ENCODE measurements around the gene WSCD2. TPM values are rescaled to one million over a fixed set of nuclear protein-coding genes. Genes with fewer than 3 reads are reported as not detected.

Gene WSCD2
- total RNA-seq, 6 experiments from 2014 or later: not detected

GRCh38 chr12:108232565-108232964 is 103.5 kb downstream of the WSCD2 start:
- no peak for DNase-seq

GRCh38 chr12:108234158-108234557 is 105.1 kb downstream of the WSCD2 start:
- Mint-ChIP-seq H3K27ac (no peak overlapping the region), H3K9me3 (peaks cover 44% of the 10 kb centered on the region), H3K4me3 (no peak overlapping the region), H3K36me3 (ENCODE audit: low read depth) (no peaks in the 10 kb centered on the region), H3K27me3 (ENCODE audit: insufficient read depth) (no peaks in the 10 kb centered on the region; the same call in none of the 2 replicates), H3K4me1 (ENCODE audit: low read depth) (no peaks in the 10 kb centered on the region)
- TF ChIP-seq CTCF (IDR thresholded peaks at IDR 0.05): no peak
- DNase-seq: no peak

More at GRCh38 chr12:108232565-108232964, 103.5 kb downstream of the WSCD2 start:
- H3K36me3 Mint-ChIP-seq (ENCODE audit: low read depth): peaks cover 2% of the 10 kb centered on the region
- peaks cover 35% of the 10 kb centered on the region for H3K9me3 Mint-ChIP-seq
- no peaks in the 10 kb centered on the region; the same call in 1 of the 2 replicates for H3K27me3 Mint-ChIP-seq (ENCODE audit: insufficient read depth)
- no peak for TF ChIP-seq CTCF (IDR thresholded peaks at IDR 0.05)
- H3K4me3 Mint-ChIP-seq: no peak overlapping the region
- H3K4me1 Mint-ChIP-seq (ENCODE audit: low read depth): no peaks in the 10 kb centered on the region
- no peak overlapping the region for H3K27ac Mint-ChIP-seq

- H3K36me3 Mint-ChIP-seq (ENCODE audit: low read depth): peaks cover 7% of the 10 kb centered on the region; the same call in 1 of the 2 replicates
- no peak for DNase-seq
- no peaks in the 10 kb centered on the region for H3K4me1 Mint-ChIP-seq (ENCODE audit: low read depth)
- no peaks in the 10 kb centered on the region; the same call in none of the 2 replicates for H3K27me3 Mint-ChIP-seq (ENCODE audit: insufficient read depth)
- TF ChIP-seq CTCF (IDR thresholded peaks at IDR 0.05): no peak
- no peak overlapping the region for H3K4me3 Mint-ChIP-seq
- H3K27ac Mint-ChIP-seq: no peak overlapping the region
- peaks cover 47% of the 10 kb centered on the region for H3K9me3 Mint-ChIP-seq
These were observed 106.3 kb downstream of the WSCD2 start for GRCh38 chr12:108235197-108235984.

GRCh38 chr12:108235985-108236263 is 106.8 kb downstream of the WSCD2 start:
- Mint-ChIP-seq H3K4me3 (no peak overlapping the region), H3K27me3 (ENCODE audit: insufficient read depth) (no peaks in the 10 kb centered on the region; the same call in none of the 2 replicates), H3K4me1 (ENCODE audit: low read depth) (no peaks in the 10 kb centered on the region), H3K9me3 (peaks cover 42% of the 10 kb centered on the region), H3K27ac (no peak overlapping the region), H3K36me3 (ENCODE audit: low read depth) (peaks cover 7% of the 10 kb centered on the region; the same call in 1 of the 2 replicates)
- no peak for DNase-seq
- no peak for TF ChIP-seq CTCF (IDR thresholded peaks at IDR 0.05)

- Mint-ChIP-seq H3K36me3 (ENCODE audit: low read depth) (peaks cover 7% of the 10 kb centered on the region; the same call in 1 of the 2 replicates), H3K4me1 (ENCODE audit: low read depth) (no peaks in the 10 kb centered on the region), H3K4me3 (no peak overlapping the region), H3K27ac (no peak overlapping the region), H3K9me3 (peaks cover 40% of the 10 kb centered on the region), H3K27me3 (ENCODE audit: insufficient read depth) (no peaks in the 10 kb centered on the region; the same call in none of the 2 replicates)
- DNase-seq: no peak
- TF ChIP-seq CTCF (IDR thresholded peaks at IDR 0.05): no peak
These were observed 107.3 kb downstream of the WSCD2 start for GRCh38 chr12:108236366-108236765.
